IPS DF 4.7 (cell line): ENCODE data around the gene CLDN8.

ENCODE experiments used
- DNase-seq: peaks from one replicate; pipeline ENCODE4 v3.0.0-alpha.2; 2013; ENCODE audit warnings: low spot score; ENCODE audit errors: extremely low read depth

The CLDN8 gene

DNA sequence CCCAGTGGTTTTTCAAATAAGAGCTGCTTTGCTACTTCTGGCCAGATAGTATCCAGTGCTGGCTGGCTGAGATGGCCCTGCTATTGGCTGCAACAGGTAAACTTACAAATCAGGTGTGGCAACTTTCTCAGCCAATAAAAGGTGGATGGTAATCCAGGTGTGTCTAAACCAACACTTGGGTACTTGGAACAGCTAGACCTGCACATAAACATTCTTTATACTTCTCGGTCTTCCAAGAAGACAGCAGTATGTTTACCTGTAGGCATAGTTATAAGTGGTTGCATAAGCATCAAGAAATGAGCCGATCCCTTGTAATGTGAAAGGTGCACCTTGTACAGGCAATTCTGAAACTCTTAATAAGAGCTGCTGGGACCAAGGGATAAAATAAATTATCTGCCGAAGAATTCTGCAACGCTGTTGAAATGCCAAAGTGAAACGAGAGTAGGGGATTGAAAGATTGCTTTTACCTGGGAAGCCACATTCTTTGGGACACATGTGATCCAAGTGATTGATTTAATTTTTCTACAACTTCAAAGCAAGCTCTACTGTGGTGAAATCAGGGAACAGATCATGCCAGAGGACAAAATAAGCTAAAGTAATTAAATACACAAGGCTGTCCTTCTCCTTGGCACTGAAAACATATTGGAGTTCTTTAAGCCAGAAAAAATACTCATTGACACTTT lies at the start of gene CLDN8:
Gene CLDN8, minus strand, starts transcription at position 57 of the 683 bp plus-strand sequence. CDS start 172 bp downstream, outside the sequence.
- no peak for DNase-seq

DNA sequence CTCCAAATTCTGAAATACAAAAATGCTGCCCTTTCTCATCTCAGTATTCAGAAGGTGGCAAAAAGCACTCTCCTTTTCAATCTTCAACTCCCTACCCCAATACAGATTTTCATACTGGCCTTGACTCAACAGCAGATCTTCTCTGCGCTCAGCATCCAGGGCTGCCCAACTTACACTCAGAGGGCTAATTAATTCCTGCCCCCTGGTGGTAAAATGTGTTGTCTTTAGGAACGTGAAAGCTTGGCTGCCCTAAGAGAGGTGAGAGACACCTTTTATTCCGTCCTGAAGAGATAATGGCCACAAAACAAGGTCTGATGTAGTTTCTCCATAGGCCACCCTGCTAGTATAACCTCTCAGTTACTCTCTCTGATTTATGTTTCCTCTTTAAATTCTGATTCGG lies 41.9 kb upstream of the CLDN8 start:
- peak; percentile 58 for DNase-seq

DNA sequence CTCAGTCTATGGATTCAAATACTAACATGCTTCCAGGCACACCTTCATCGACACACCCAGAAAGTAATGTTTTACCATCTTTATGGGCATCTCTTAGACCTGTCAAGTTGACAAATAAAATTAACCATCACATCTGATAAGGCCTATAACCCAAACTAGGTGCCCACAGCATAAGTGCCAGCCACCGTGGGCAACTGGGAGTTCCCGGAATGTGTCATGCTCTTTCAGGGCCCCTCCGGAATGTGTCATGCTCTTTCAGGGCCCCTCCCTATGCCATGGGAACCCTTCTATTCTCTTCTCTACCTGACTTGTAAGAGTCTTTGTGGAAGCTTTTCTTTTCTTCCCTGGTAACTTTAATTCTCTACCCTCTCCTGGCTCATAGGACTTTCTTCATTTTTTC lies 40.2 kb upstream of the CLDN8 start:
- no peak for DNase-seq

DNA sequence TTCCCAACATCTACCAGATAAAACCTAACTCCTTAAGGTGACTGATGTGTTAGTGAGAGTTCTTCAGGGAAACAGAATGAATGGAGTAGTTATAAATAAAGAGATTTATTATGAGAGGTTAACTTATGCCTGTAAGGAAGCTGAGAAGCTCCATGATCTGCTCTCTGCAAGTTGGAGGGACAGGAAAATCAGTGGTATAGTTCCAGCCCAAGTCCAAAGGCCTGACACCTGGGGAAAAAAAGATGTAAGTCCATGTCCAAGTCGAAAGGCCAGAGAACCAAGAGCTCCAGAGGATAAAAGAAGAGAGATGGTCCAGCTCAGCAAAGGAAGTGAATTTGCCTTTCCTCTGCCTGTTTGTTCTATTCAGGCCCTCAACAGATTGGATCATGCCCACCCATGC lies 39.8 kb upstream of the CLDN8 start:
- no peak for DNase-seq

DNA sequence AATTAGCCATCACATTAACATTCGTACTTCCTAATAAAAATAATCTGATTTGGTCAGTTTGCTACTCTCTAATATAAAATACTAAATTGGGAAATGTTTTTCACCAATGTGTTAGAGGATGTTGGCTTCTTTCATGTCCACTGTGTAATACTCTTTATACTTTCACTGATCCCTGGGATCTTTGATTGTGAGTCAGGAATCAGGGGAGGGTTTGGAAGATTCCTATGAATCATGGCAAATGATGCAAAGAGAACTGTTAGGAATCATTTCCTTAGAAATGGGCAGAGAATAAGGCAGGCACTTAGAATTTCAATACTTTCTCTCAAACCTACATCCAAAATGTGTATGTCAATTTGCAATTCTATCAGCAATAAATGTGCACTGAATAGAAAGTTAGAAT lies 35.9 kb upstream of the CLDN8 start:
- DNase-seq, result no peak

DNA sequence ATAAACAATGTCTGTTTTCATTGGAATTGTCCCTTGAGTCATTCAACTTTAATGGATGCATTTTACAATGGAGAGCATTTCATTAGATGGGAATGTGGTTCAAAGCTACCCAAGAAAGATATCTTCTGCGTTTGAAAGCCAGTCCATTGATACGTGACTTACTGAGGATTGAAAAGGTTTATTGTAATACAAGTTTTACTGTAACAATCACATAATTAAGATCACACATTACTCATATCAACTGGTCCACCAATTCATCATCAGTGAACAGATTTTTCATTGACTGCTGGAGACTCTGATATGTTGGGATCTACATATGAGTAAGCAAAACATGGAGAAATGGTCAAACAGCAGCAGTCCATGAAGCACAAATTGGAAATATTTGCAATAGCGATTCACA lies 34.0 kb upstream of the CLDN8 start:
- no peak for DNase-seq

DNA sequence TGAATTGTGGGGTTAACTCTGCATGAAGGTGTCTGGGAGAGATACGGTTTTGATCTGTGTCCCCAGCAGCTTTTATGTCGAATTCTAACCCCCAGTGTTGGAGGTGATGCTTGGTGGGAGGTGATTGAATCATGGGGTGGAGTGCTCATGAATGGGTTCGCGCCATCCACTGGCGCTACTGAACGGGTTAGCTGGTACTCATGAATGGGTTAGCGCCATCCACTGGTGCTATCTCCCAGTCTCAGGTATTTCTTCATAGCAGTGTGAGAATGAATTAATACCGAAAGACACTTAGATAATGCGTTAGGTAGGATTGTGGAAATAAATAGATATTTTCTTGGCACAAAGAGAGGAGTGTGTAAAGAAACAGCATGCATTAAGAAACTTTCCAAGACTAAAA lies 32.9 kb upstream of the CLDN8 start:
- no peak for DNase-seq

DNA sequence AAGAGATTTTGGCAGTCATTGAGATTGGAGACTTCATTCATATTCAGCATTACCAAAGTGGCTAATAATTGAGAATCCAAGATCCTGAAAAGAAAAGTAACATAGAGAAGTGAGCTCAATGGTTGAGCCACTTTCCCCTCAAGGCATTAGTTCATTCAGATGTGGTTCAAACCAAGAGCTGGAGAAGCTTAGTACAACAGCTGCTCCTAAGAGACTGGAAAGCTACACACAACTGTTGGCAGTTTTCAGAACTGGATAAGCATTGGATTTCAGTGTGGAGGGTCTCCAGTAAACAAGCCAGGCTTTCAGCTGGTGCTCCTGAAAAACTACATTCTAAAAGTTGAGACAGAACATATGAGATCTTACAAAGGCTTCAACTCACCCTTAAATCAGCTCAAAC lies 29.2 kb upstream of the CLDN8 start:
- no peak for DNase-seq

DNA sequence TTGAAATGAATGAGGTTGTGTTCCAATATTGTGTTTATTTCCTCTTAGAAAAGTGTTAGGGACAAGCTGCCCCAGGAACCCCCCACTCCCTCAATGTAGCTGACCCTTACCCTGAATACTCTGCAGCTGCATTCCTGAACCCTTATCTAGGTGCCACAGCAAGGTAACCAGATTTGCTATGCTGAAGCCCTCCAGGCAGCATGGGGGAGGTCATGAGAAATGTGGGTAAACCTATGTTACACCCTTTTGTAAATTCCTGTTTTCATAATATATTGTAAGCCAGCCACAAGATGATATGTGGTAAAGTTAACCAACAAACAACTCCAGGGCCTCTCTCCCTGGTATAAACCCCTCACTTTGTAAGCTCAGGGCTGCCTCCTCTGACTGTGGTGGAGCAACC lies 27.8 kb upstream of the CLDN8 start:
- no peak for DNase-seq

DNA sequence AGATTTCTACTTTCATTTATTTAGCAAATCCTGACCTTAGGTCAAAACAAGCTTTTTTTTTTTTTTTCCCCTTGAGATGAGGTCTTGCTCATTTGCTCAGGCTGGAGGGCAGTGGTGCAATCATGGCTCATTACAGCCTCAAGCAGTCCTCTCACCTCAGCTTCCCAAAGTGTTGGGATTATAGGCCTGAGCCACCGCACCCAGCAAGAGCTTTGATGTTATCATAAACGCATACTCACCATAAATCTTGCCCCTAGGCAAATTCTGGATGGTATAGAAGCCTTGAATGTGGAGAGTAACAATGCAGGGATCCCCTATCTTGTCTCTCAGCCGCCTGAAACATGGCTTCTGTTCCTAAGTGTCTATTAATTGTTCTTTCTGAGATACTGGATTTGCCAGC lies 24.8 kb upstream of the CLDN8 start:
- DNase-seq, result no peak

DNA sequence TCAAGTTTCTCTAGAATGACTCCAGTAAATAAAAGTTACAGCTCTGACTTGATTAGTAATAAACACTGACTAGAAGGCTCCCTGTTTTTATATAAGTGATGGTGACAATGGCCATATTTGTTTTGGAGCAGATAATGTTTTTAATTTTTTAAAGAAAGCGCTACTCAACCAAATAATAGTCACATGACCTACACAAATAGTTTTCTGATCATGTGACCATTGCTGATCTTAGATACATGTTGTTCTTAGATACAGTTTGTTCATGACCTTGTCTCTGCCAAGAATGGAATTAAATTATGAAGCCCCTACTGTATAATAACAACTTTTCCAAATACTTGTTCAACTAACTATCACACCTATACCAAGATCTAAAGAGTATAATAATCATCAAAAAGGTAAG lies 22.3 kb upstream of the CLDN8 start:
- no peak for DNase-seq

DNA sequence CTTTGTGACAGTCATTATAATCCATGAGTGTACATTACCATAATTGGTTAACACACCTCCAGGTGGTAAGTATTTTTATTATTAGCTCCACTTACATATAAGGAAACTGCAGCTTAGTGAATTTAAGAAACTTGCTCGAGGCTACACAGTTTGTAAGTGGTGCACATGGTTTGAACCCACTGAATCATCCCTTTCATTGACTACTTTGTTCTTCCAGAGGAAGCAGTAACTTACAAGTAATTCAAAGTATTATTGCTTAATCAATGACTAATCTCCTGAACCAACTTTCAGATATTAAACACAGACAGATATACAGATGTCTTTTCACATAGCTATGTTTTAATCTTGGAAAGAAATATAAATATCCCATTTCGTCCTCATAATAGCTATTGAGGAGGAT lies 18.7 kb upstream of the CLDN8 start:
- no peak for DNase-seq

DNA sequence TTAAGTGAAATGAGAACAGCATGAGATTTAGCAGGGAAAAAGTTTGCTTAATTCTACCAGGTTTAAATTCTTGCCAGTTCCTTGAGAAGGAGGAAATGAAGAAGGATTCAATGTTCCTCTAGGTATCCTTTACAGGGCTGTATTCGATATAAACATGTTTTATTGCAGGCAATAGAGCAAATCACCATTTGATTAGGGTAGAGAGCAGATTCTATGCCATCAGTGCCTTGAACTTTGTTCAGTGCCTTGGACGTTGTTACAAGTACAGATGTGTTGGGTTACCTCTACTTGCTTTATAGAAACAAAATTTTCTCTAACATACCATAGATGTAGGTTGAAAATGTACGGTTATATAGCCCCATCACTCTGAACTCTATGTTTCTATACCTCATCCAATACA lies 18.2 kb upstream of the CLDN8 start:
- no peak for DNase-seq

DNA sequence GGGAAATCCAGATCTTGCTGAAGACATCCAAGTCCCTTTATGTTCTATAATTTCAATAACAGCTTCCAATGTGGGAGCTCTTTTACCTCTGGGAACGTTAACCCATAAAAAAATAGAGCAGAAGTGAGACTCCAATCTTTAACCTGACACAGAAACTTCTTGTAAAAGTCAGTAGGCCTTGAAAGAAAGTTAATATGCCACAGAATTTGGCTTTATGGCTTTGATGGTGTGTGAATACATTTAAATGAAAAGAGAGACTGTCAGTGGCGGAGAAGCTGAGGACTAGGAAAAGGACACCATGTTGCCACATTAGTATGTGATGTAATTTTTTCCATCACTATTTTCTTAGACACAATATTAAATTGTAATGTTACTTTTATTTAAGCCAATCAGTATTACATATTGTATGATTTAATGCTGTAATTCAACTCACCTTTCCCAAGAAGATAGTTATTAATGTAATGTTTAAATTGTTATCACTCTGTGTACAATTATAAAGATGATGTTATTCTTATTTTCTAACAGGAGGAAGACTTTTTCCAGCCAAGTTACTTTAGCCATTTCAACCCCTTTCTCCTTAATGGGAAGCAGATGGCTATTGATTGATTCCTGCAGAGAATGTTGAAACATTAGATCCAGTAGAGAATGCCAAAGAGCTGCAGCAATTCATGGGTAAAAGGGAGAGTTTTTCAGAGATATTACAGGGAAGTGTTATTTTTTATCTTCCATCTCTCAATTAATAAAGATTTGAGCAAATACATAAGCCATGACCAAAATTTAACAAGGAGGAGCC lies 17.5 kb upstream of the CLDN8 start:
- DNase-seq, result no peak

DNA sequence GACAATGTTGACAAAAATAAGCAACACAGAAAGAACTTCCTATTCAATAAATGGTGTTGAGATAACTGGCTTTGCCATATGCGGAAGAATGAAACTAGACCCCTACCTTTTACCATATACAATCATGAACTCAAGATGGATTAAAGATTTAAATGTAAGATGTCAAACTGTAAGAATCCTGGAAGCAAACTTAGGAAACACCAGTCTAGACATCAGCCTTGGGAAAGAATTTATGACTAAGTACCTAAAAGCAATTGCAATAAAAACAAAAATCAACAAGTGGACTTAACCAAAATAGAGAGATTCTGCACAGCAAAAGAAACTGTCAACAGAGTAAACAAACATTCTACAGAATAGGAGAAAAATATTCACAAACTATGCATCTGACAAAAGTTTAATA lies 16.1 kb upstream of the CLDN8 start:
- DNase-seq, result no peak

DNA sequence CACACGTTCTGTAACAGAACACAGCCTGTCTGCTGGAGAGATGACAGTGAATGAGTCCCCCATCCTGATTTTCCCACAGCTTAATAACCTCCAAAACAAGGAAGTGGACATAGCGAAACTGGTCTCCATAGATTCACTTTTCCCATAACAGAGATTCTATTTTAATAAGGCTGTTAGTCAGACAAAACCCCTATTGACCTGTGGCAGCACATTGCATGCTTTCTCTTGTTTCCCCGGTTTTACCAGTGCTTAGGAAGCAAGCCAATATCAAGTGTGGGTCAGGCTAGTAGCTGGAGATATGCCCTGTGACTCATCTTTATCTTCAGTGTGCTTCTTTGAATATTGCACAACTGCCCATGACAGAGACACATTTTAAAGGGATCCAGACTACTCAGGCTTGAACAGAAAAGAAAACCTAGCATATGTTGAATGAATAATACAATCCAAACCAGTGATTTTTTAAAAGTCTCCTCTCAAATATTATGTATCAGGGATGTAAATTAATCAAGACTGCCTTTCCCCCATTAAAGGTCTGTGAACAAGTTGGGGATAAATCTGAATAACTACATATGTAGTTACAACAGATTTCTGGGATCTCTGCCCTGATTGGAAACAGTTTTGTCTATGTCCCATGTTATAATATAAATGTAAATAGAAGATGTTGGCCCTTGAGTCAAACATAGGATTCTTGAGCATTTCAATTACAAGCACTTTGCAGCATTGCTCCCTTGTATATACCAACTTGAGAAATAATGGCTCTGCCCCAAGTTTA lies 11.9 kb upstream of the CLDN8 start:
- DNase-seq, result no peak

DNA sequence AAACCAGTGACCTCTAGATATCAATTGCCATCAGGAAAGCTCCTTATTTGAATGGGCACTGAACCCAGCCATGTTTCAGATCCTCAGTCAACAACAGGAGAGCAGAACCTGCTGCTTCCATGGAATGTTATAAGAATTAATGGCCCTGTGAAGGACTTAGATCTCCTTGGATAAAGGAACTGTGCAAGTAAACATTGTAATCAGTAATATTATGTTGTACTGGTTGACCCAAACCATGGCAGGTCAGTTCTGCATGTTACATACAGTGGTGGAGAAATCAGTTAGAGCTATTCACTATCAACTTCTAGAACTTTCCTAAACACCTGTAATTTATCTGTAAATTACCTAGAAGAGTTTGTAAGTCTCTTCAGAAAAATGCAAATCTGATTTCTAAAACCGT lies 11.2 kb upstream of the CLDN8 start:
- no peak for DNase-seq

DNA sequence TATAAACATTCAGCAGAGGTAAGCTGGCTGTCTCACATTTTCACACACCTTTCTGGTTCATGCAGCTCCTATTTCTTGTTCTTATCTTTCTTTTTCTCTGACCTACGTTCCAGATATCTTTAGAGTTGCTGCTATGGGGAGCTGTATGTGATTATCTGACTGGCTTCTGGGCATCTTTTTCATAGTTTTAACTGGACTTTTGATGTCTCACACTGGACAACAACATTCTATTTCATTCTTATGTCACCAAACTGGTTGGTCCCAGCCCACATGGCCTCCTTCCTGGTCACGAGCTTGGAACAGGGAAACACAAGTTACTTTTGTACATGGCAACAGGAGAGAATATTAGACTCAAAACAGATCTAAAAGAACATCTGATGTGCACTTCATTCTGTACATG lies 7.7 kb upstream of the CLDN8 start:
- DNase-seq, result no peak

DNA sequence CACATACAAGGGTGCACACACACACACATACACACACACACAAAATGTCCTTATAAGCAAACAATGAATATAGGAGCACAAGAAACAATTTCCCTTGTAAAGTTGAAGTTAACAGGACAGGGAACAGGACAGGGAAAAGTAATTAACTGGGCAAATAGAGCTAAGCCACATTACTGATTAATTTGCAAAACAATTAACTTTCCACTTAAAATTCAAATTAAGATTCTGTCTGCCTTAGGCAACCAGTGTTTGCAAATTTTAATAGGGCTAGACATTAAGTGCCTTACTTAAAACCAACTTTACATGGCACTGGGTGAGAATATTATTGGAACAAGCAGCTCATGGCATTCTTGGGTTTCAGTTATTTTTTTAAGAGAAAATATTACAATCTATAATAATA lies 6.8 kb upstream of the CLDN8 start:
- DNase-seq, result no peak

DNA sequence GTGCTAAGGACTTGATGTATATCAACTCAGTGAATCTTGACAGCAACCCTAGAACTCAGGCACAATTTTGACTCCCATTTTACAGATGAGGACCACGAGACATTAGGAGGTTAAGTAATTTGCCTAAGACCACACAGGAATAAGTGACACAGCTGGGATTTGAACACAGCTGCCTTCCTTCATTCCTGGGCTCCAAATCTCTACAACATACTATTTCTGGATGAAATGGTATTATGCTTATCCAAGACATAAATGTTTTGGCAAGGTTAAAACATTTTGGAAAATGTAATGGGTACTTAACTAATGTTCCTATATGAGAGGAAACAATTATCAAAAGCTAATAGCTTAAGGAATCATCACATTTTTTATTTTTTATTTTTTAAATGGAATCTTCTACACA lies 4.8 kb downstream of the CLDN8 start:
- DNase-seq, result no peak

DNA sequence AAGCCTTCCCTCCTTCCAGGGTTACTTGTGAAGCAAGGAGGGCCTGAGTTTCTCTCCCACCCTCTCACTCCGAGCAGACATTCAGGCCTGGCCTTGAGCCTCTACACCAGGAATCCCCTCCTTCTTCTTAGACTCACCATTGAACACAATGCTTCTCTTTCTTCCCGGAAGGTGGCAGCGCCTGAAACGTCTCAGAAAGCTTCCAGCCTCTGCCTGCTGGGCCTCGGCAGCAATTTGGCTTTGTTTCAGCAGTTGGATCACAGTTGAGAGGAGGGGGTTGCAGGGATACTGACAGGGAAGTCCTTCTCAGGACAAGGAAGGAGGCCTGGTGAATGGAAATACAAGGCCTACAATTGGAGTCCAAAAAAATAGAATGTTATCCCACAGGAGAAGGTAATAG lies 6.3 kb downstream of the CLDN8 start:
- DNase-seq, result no peak

DNA sequence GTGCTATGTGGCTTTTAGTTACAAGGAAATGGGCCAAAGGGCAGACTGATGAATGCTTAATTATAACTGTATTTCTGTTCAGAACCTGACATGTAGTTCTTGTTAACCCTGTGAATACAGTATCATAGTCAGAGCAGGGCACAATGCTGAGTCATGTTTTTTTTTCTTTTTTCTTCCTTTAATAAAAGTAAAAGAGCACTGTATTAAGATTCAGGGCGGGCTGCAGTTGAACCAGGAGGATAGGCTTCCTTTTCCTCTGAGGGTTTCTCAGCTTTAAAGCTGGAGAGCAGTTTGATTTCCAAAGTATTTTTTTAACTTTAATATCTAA lies 8.7 kb downstream of the CLDN8 start:
- DNase-seq, result no peak
